GM21825 (cell line): ENCODE results near the gene DIAPH1.

Experiments
- ATAC-seq: cut with Tn5 transposase; IDR thresholded peaks from one replicate; pipeline ENCODE4 v1.9.1; 2021; ENCODE audit warnings: mild to moderate bottlenecking, moderate library complexity; ENCODE audit not compliant: unreplicated experiment

The DIAPH1 gene

GRCh38 chr5:141618804-141619554 lies at the start of gene DIAPH1:
DIAPH1 (minus strand) TSS chr5:141619000; CDS start chr5:141618914, 86 bp downstream.
- ATAC-seq: peak; percentile 84

DNA sequence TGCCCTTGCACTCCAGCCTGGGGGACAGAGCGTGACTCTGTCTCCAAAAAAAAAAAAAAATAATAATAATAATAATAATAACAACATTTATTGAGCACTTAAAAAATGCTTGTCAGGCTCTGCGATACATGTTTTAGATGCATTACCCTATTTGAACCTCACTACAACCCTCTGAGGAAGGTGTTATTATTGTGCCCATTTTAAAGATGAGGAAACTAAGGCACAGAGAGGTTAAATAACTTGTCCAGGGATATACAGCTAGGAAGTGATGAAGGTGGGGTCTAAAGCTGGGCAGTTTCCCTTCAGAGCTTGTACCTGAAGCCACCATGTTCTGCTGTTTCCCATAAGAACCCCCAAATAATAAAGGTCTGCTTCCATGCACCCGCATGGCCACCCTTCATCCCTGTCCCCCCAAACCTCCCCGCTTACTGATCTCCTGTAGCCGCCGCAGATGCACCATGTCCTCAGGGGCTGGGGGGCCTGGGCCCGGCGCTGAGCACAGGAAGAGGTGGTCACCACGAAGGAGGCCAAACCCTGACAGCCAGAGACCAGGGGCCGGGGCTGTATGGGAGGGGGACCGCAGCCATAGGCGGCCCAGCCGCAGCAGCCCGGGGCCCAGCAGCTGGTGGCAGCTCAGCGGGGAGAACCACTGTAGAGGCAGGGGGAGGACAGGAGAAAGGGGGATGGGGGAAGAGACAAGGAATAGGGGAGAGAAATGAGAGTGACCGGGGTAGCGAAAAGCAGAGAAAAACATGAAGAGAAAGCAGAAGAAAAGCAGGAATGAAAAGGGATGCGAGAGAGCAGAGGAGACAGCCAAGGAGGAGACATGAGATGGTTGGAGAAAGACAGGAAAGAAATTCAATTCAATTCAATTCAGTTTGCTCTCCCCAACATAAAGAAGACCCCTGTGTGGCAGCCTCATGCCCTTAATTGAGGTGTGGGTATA lies 47.5 kb upstream of the DIAPH1 start:
- ATAC-seq: no peak

GRCh38 chr5:141664733-141665461 lies 46.1 kb upstream of the DIAPH1 start:
- peak; percentile 86 for ATAC-seq

- no peak for ATAC-seq
These were observed 44.7 kb upstream of the DIAPH1 start for GRCh38 chr5:141663506-141663905.

GRCh38 chr5:141662028-141662427 lies 43.2 kb upstream of the DIAPH1 start:
- no peak for ATAC-seq

DNA sequence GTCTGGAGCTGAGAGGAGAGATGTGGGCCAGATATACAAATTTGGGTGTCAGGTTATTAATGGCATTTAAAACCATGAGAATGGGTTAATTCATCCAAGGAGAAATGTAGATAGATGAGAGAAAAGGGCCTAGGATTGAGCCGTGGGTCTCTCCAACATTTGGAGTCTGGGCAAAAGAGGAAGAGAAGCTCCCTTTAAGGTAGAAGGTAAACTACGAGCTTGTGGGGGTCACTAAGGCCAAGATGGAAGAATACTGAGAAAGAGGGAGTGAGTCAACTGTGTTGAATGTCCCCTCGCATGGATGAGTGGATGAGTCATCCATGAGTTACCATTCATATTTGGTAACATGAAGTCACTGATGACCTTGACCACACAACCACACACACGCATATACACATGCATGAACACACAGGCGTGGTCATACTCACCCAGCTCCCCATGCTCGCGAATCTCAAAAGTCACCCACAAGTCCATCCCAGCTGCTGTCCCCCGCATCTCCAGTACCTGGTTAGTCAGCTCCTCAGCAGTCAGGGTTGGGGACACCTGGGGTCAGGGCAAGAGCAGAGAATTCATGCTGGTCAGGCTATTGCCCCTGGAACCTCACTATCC lies 39.2 kb upstream of the DIAPH1 start:
- peak; percentile 66 for ATAC-seq

DNA sequence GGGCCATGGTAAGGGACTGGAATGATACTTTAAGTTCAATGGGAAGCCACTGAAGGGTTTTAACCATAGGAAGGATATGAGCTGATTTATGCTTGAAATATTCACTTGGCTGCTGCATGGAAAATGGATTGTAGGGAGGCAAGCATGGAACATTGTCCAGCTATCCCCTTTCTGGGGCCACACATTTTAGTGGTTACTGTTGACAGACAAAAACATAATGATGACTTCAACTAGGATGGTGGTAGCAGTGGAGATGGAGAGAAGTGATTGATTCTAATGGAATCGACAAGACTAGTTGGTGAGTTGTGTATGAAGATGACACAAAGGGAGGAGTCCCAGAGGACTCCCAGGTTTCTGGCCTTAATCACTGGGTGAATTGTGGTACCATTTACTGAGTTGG lies 38.6 kb upstream of the DIAPH1 start:
- no peak for ATAC-seq

DNA sequence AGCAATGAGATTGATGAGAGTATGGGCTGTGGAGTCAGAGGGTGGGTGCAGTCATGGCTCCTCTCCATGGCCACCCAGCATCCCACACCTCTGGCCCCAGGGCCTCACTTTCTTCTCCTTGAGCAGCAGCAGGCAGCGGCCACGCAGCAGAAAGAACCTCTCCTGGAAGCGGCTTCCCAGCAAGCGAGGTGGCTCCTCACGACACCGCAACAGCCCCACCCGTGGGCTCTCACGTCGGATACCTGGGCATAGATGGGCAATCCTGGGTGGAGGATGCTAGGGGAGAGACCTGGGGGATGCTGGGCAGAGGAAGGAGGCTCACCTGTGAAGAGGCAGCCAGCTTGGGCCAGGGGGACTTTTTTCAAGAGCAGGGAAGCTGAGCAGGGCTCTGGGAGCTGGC lies 37.6 kb upstream of the DIAPH1 start:
- ATAC-seq: no peak

DNA sequence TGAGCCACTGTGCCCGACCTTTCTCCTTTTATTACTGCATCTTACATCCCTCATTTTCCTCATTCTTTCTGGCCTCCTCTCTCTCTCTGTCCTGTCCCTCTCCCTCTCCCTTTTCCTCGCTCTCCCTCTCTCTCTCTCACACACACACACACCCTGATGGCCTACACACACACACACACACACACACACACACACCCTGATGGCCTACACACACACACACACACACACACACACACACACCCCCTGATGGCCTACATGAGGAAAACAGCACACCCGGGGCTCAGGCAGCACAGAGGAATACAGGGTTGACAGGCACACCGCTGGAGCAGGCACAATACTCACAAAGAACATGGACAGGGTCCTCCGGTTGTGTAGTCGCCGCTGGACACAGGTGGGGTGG lies 36.2 kb upstream of the DIAPH1 start:
- no peak for ATAC-seq

- no peak for ATAC-seq
These were observed 35.5 kb upstream of the DIAPH1 start for GRCh38 chr5:141654298-141654697.

- ATAC-seq: no peak
These were observed 32.9 kb upstream of the DIAPH1 start for GRCh38 chr5:141651728-141652105.

DNA sequence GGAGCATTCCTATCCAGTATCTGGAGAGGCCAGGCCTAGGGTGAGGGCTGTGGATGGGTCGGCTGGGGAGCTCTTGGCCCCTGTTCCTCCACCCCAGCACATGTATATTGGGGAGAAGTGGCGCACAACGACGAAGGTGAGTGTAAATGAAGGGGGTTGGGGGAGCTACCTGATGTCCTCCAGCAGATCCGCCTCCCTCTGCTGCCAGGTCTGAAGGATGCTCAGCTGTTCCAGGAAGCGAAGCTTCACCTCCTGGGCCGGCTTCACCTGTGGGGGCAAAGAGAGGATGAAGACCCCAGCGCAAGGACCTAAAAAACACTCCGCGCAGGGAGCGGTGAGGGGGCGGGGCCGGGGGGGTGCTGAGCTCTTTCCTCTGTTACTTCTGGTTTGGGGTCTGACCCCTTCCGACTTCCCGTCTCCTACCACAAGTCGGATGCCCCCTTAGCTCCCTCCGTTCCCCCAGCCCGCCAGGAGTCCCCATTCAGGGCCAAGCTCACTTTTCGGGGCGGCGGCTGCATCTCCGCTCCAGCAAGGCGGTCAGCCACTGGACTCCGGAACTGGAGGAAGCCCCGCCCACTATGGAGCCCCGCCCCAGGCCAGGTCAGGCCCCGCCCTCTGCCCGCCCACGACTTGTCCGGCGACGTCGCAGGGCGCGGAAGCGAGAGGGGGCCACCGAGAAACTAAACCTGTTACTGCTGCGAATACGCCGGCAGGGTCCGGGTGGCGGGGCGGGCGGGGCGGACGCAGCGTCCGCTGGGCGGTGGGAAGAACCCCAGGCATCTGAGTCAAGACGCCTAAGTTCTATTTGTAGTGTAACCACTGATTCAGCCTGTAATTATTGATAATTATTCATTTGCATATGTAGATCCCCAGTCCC lies 32.3 kb upstream of the DIAPH1 start, which contains the start of gene FCHSD1:
TSS of gene FCHSD1 (minus strand) at position 568 of the 877 bp plus-strand sequence. CDS start at position 518, 50 bp downstream.
- ATAC-seq: peak; percentile 98

DNA sequence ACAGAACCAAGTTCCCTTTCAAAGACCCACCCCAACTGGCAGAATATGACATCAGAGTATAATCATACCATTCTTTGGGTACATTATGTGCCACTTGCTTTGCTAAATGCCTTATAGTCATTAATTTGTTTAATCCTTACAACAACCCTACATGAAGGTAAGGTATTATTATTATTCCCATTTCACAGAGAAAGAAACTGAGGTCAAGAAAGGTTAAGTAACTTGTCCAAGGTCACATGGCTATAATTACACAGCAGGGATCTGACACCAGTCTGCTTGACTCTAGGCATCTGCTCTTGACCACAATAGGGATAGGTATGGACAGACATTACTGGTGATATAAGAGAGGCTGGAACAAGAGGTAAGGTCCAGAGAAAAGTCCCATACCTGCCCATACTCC lies 31.2 kb upstream of the DIAPH1 start:
- no peak for ATAC-seq

GRCh38 chr5:141649056-141649688 lies 30.4 kb upstream of the DIAPH1 start:
- ATAC-seq: no peak

GRCh38 chr5:141647851-141648250 lies 29.1 kb upstream of the DIAPH1 start:
- no peak for ATAC-seq

DNA sequence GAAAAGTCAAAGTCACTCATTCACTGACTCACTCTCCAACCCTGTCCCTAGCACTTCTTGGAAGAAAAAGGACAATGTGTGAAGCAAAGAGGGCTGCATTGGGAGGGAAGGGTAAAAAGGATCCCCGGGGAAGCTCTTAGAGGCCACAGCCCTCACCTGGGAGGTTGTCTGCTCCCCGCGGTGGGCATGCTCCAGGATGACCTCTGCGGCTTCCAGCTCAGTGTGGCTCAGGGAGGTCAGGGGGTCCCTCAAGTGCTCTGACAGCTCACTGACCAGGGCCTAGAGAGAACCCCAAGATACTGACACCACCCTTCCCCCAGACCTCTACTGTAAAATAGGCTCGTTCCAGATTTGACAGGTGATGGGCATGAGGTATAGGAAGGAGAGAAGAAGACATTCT lies 28.4 kb upstream of the DIAPH1 start:
- ATAC-seq: no peak

GRCh38 chr5:141646026-141646425 lies 27.2 kb upstream of the DIAPH1 start:
- ATAC-seq: no peak

- peak; percentile 33 for ATAC-seq
These were observed 23.0 kb upstream of the DIAPH1 start for GRCh38 chr5:141641634-141642267.

DNA sequence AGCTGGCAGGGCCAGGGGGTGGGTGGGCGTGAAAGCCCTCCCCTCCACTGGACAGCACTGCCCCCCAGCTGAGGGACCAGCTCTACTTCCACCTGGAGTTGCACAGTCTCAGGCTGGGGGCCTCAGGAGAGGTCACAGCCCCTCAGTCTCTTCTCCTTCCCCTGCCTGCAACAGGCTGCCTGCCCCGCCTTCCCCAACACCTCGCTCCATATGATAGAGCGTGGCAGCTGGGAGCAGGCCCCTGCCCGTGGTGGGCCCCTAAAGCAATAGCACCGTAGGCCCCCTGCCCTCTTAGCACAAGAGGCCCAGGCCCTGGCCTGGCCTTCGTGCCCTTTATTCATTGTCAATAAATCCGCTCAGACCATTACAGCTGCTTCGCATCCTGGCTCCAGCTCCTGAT lies 21.9 kb upstream of the DIAPH1 start:
- ATAC-seq: no peak
